K562 (cell line): ENCODE measurements around the gene GBP1.

Source experiments
- NCOR1 ChIP-seq: fragments of 450-650 bp; IDR thresholded peaks from 2 replicates; pipeline ENCODE4 v1.6.1; 2016; ENCODE audit warnings: mild to moderate bottlenecking, moderate library complexity
- RCOR1 ChIP-seq, 2 experiments: IDR thresholded peaks; 2 replicates each; pipeline ENCODE4 v1.6.1; 2012; ENCODE audit warnings: low read depth in 2 of 2, low read length in 2 of 2, borderline replicate concordance in 1 of 2, improper control_type of control experiment in 1 of 2
- ZBTB7A ChIP-seq: IDR thresholded peaks from 2 replicates; pipeline ENCODE4 v1.6.1; 2011; ENCODE audit warnings: low read depth, mild to moderate bottlenecking, low read length, moderate library complexity, borderline replicate concordance; ENCODE audit not compliant: control insufficient read depth

GRCh38 chr1:89087241-89087640 lies 22.2 kb upstream of the GBP1 start:
- no peak for TF ChIP-seq RCOR1 (IDR thresholded peaks at IDR 0.05; ENCODE audit: borderline replicate concordance in 1 of 2, low read depth in 2 of 2, low read length in 2 of 2)
- TF ChIP-seq NCOR1, result no peak
- no peak for TF ChIP-seq ZBTB7A
